NCI-H1436 (cell line): ENCODE measurements around the gene DNASE1L1.
A peak's percentile ranks its signal among the peaks of the same experiment; 100 is the strongest.

Experiments
- DNase-seq: peaks from one replicate; lab custom pipeline; 2025; lab: John Stamatoyannopoulos, UW

Gene DNASE1L1

GRCh38 chrX:154382483-154383069 lies 26.5 kb downstream of the DNASE1L1 start:
- no peak for DNase-seq

- no peak for DNase-seq
Observed at GRCh38 chrX:154381271-154381670, 27.8 kb downstream of the DNASE1L1 start.

- DNase-seq = no peak
Observed at GRCh38 chrX:154380787-154381186, 28.3 kb downstream of the DNASE1L1 start.

GRCh38 chrX:154380153-154380552 lies 28.9 kb downstream of the DNASE1L1 start:
- DNase-seq = no peak

GRCh38 chrX:154379569-154379951 lies 29.5 kb downstream of the DNASE1L1 start:
- no peak for DNase-seq

GRCh38 chrX:154378799-154379568 lies 30.1 kb downstream of the DNASE1L1 start, which contains the start of gene EMD:
EMD (plus strand) TSS chrX:154379295; CDS start chrX:154379485, 190 bp downstream.
- DNase-seq = peak; percentile 100

GRCh38 chrX:154378059-154378798 lies 30.8 kb downstream of the DNASE1L1 start:
- peak; percentile 54 for DNase-seq

GRCh38 chrX:154376774-154377173 lies 32.3 kb downstream of the DNASE1L1 start:
- no peak for DNase-seq

GRCh38 chrX:154375156-154375504 lies 33.9 kb downstream of the DNASE1L1 start:
- DNase-seq = no peak

GRCh38 chrX:154374313-154375155 lies 34.5 kb downstream of the DNASE1L1 start, which contains the start of gene FLNA:
FLNA (minus strand) TSS chrX:154374634; CDS start chrX:154371245, 3,389 bp downstream.
- DNase-seq = no peak

GRCh38 chrX:154373340-154374306 lies 35.4 kb downstream of the DNASE1L1 start:
- peak; percentile 67 for DNase-seq

GRCh38 chrX:154372612-154373022 lies 36.4 kb downstream of the DNASE1L1 start:
- no peak for DNase-seq

- no peak for DNase-seq
Observed at GRCh38 chrX:154371789-154372300, 37.2 kb downstream of the DNASE1L1 start.

GRCh38 chrX:154371017-154371788 lies 37.9 kb downstream of the DNASE1L1 start:
- peak; percentile 95 for DNase-seq

- DNase-seq = no peak
Observed at GRCh38 chrX:154370300-154371016, 38.6 kb downstream of the DNASE1L1 start.

- DNase-seq = peak; percentile 53
Observed at GRCh38 chrX:154369449-154370299, 39.4 kb downstream of the DNASE1L1 start.

- no peak for DNase-seq
Observed at GRCh38 chrX:154368630-154369448, 40.2 kb downstream of the DNASE1L1 start.
